Mesenchymal stem cell (in vitro differentiated cells and primary cell): ENCODE measurements around the gene PLXNB3.

Experiments used
- DNase-seq: peaks from one replicate; pipeline ENCODE4 v3.0.0-alpha.2; 2013
- H2AFZ ChIP-seq: one replicate; pipeline ENCODE4 v1.6.1; 2013; ENCODE audit warnings: low read depth, mild to moderate bottlenecking, control low read depth, inconsistent platforms, low read length, moderate library complexity
- H2AK5ac ChIP-seq: 2 replicates; pipeline ENCODE4 v1.6.1; 2013; ENCODE audit warnings: low read length, moderate library complexity, mild to moderate bottlenecking, inconsistent platforms; ENCODE audit not compliant: severe bottlenecking
- H2BK120ac ChIP-seq: one replicate; pipeline ENCODE4 v1.6.1; 2013; ENCODE audit warnings: low read depth, mild to moderate bottlenecking, inconsistent platforms, low read length, moderate library complexity
- H2BK12ac ChIP-seq, 2 experiments: one replicate each; pipeline ENCODE4 v1.6.1; 2013; ENCODE audit warnings: inconsistent platforms in 2 of 2, low read length in 2 of 2, mild to moderate bottlenecking in 2 of 2, moderate library complexity in 2 of 2, control low read depth in 1 of 2
- H2BK15ac ChIP-seq: one replicate; pipeline ENCODE4 v1.6.1; 2013; ENCODE audit warnings: mild to moderate bottlenecking, low read depth, inconsistent platforms; ENCODE audit not compliant: poor library complexity, severe bottlenecking
- H2BK5ac ChIP-seq: 2 replicates; pipeline ENCODE4 v1.6.1; 2013; ENCODE audit warnings: low read depth, mild to moderate bottlenecking, low read length, control low read depth, inconsistent platforms; ENCODE audit not compliant: poor library complexity, severe bottlenecking
- H3K14ac ChIP-seq, 2 experiments: one replicate each; pipeline ENCODE4 v1.6.1; 2013; ENCODE audit warnings: inconsistent platforms in 2 of 2, low read length in 2 of 2, control low read depth in 1 of 2, mild to moderate bottlenecking in 1 of 2, moderate library complexity in 1 of 2
- H3K18ac ChIP-seq, 2 experiments: one replicate each; pipeline ENCODE4 v1.6.1; 2013; ENCODE audit warnings: inconsistent platforms in 2 of 2, low read length in 2 of 2, control low read depth in 1 of 2, low read depth in 1 of 2, mild to moderate bottlenecking in 1 of 2
- H3K23ac ChIP-seq, 2 experiments: one replicate each; pipeline ENCODE4 v1.6.1; 2013; ENCODE audit warnings: inconsistent platforms in 2 of 2, low read length in 2 of 2, mild to moderate bottlenecking in 2 of 2, moderate library complexity in 2 of 2, control low read depth in 1 of 2
- H3K27ac ChIP-seq: 2 replicates; pipeline ENCODE4 v1.5.1; 2013; ENCODE audit warnings: mild to moderate bottlenecking, moderate library complexity, low read length, control low read depth, inconsistent platforms; ENCODE audit not compliant: poor library complexity, severe bottlenecking
- H3K27me3 ChIP-seq, 2 experiments: 2 replicates each; pipeline versions ENCODE4 v1.6.1 to v1.7.0; 2013; ENCODE audit warnings: low read length in 2 of 2, mild to moderate bottlenecking in 2 of 2, moderate library complexity in 2 of 2, control low read depth in 1 of 2, inconsistent platforms in 1 of 2; ENCODE audit not compliant: control insufficient read depth in 1 of 2, insufficient read depth in 1 of 2
- H3K36me3 ChIP-seq, 2 experiments: 2 replicates each; pipeline versions ENCODE4 v1.6.1 to v1.7.0; 2013; ENCODE audit warnings: low read length in 2 of 2, control low read depth in 1 of 2, inconsistent platforms in 1 of 2, low read depth in 1 of 2, mild to moderate bottlenecking in 1 of 2; ENCODE audit not compliant: insufficient read depth in 2 of 2, control insufficient read depth in 1 of 2
- H3K4ac ChIP-seq, 2 experiments: one replicate each; pipeline ENCODE4 v1.6.1; 2013; ENCODE audit warnings: inconsistent platforms in 2 of 2, low read length in 2 of 2, mild to moderate bottlenecking in 2 of 2, moderate library complexity in 2 of 2, control low read depth in 1 of 2, low read depth in 1 of 2
- H3K4me1 ChIP-seq: 2 replicates; pipeline ENCODE4 v1.6.1; 2013; ENCODE audit warnings: low read depth, low read length, control low read depth; ENCODE audit not compliant: control insufficient read depth, insufficient read depth
- H3K4me2 ChIP-seq: 2 replicates; pipeline ENCODE4 v1.6.1; 2013; ENCODE audit warnings: low read length, mild to moderate bottlenecking, inconsistent platforms; ENCODE audit not compliant: poor library complexity, severe bottlenecking
- H3K4me3 ChIP-seq, 2 experiments: 2 replicates each; pipeline versions ENCODE4 v1.5.1 to v1.7.0; 2013; ENCODE audit warnings: low read length in 2 of 2, mild to moderate bottlenecking in 2 of 2, control low read depth in 1 of 2, low read depth in 1 of 2; ENCODE audit not compliant: insufficient read depth in 1 of 2
- H3K79me1 ChIP-seq: replicated peaks from 2 replicates; pipeline ENCODE4 v1.6.1; 2013; ENCODE audit warnings: mild to moderate bottlenecking, control low read depth, low read length, inconsistent platforms; ENCODE audit not compliant: poor library complexity, severe bottlenecking
- H3K9ac ChIP-seq: 2 replicates; pipeline ENCODE4 v1.7.0; 2013; ENCODE audit warnings: mild to moderate bottlenecking, low read length, moderate library complexity
- H3K9me3 ChIP-seq: 2 replicates; pipeline ENCODE4 v1.7.0; 2013; ENCODE audit warnings: mild to moderate bottlenecking, low read length; ENCODE audit not compliant: control insufficient read depth
- H4K8ac ChIP-seq: one replicate; pipeline ENCODE4 v1.6.1; 2013; ENCODE audit warnings: inconsistent platforms, mild to moderate bottlenecking, low read length, moderate library complexity
- H4K91ac ChIP-seq: one replicate; pipeline ENCODE4 v1.6.1; 2013; ENCODE audit warnings: mild to moderate bottlenecking, low read length, inconsistent platforms
- WGBS: methylation state at CpG from one replicate; pipeline ENCODE4 v1.1.7; 2013; ENCODE audit warnings: mixed read lengths; 5-methylcytosine and 5-hydroxymethylcytosine counted together

PLXNB3 gene

GRCh38 chrX:153761863-153762262 lies 2.2 kb upstream of the PLXNB3 start:
- peaks cover 10% of the 10 kb centered on the region for H3K9me3 ChIP-seq
- H3K4ac ChIP-seq, result no peak overlapping the region
- H3K36me3 ChIP-seq, result peaks cover 0 to 1% of the 10 kb centered on the region in 2 experiments
- no peak overlapping the region for H2BK12ac ChIP-seq
- H3K23ac ChIP-seq, result no peak overlapping the region
- H3K18ac ChIP-seq, result no peak overlapping the region
- H2BK120ac ChIP-seq, result no peak overlapping the region
- H3K27ac ChIP-seq, result no peak overlapping the region
- H3K4me2 ChIP-seq, result no peak overlapping the region
- WGBS, result 93% methylated on average over 15 of the region's 15 CpGs
- H3K14ac ChIP-seq, result no peak overlapping the region
- no peak overlapping the region for H2AK5ac ChIP-seq
- H2AFZ ChIP-seq, result no peak overlapping the region
- no peak overlapping the region for H2BK5ac ChIP-seq
- no peak overlapping the region for H4K91ac ChIP-seq
- H3K4me1 ChIP-seq, result peaks cover 26% of the 10 kb centered on the region
- H3K79me1 ChIP-seq, result peaks cover 7% of the 10 kb centered on the region
- H4K8ac ChIP-seq, result no peak overlapping the region
- peaks cover 0 to 2% of the 10 kb centered on the region in 2 experiments for H3K27me3 ChIP-seq
- H3K9ac ChIP-seq, result no peak overlapping the region
- no peak overlapping the region for H2BK15ac ChIP-seq
- no peak overlapping the region for H3K4me3 ChIP-seq
- no peak for DNase-seq

GRCh38 chrX:153762626-153763173 lies 1.3 kb upstream of the PLXNB3 start:
- 92% methylated on average over 12 of the region's 14 CpGs for WGBS
- no peak overlapping the region for H2AK5ac ChIP-seq

GRCh38 chrX:153763298-153763932 lies 634 bp upstream of the PLXNB3 start:
- Histone ChIP-seq H4K8ac (no peak overlapping the region), H3K79me1 (peaks cover 7% of the 10 kb centered on the region), H3K4me3 (no peak overlapping the region), H3K4me1 (peaks cover 29% of the 10 kb centered on the region), H3K23ac (no peak overlapping the region), H3K18ac (no peak overlapping the region), H2BK120ac (no peak overlapping the region), H4K91ac (no peak overlapping the region), H3K27ac (no peak overlapping the region), H3K4ac (no peak overlapping the region), H2BK5ac (no peak overlapping the region), H3K27me3 (peaks cover 0 to 2% of the 10 kb centered on the region in 2 experiments), H3K9ac (no peak overlapping the region), H3K9me3 (peaks cover 3% of the 10 kb centered on the region), H3K36me3 (peaks cover 0 to 17% of the 10 kb centered on the region in 2 experiments), H2AK5ac (no peak overlapping the region), H2BK12ac (no peak overlapping the region), H2BK15ac (no peak overlapping the region), H3K4me2 (no peak overlapping the region), H2AFZ (no peak overlapping the region), H3K14ac (no peak overlapping the region)
- WGBS, result 96% methylated on average over 18 of the region's 18 CpGs
- no peak for DNase-seq

More at GRCh38 chrX:153762626-153763173, 1.3 kb upstream of the PLXNB3 start:
- Histone ChIP-seq H3K9me3 (peaks cover 4% of the 10 kb centered on the region), H3K27me3 (peaks cover 0 to 2% of the 10 kb centered on the region in 2 experiments), H2BK5ac (no peak overlapping the region), H3K4ac (no peak overlapping the region), H2AFZ (no peak overlapping the region), H2BK15ac (no peak overlapping the region), H3K4me3 (no peak overlapping the region), H3K4me2 (no peak overlapping the region), H3K4me1 (peaks cover 29% of the 10 kb centered on the region), H3K36me3 (peaks cover 0 to 9% of the 10 kb centered on the region in 2 experiments), H3K23ac (no peak overlapping the region), H3K18ac (no peak overlapping the region), H3K79me1 (peaks cover 7% of the 10 kb centered on the region), H3K9ac (no peak overlapping the region), H2BK120ac (no peak overlapping the region), H2BK12ac (no peak overlapping the region), H3K27ac (no peak overlapping the region), H4K91ac (no peak overlapping the region), H4K8ac (no peak overlapping the region), H3K14ac (no peak overlapping the region)
- DNase-seq, result no peak

- WGBS, result 92% methylated on average over 4 of the region's 7 CpGs
- H2BK15ac ChIP-seq, result peak overlapping the region; percentile 67
- peaks cover 9% of the 10 kb centered on the region for H3K79me1 ChIP-seq
- H3K27ac ChIP-seq, result no peak overlapping the region
- H3K36me3 ChIP-seq, result peaks cover 3 to 30% of the 10 kb centered on the region in 2 experiments
- H2AK5ac ChIP-seq, result peak overlapping the region; percentile 48
- no peaks in the 10 kb centered on the region for H3K9me3 ChIP-seq
- peak overlapping the region; percentile 97 for H4K91ac ChIP-seq
- no peak for DNase-seq
- peak overlapping the region; percentile 84 for H3K9ac ChIP-seq
- H4K8ac ChIP-seq, result peak overlapping the region; percentile 72
- H3K4me3 ChIP-seq, result peak overlapping the region in 1 of 2 experiments; percentile 78
- no peak overlapping the region for H2AFZ ChIP-seq
- H2BK5ac ChIP-seq, result no peak overlapping the region
- peak overlapping the region in 1 of 2 experiments; percentile 63 for H2BK12ac ChIP-seq
- peak overlapping the region in 1 of 2 experiments; percentile 96 for H3K14ac ChIP-seq
- H3K23ac ChIP-seq, result peak overlapping the region in 1 of 2 experiments; percentile 9
- peak overlapping the region; percentile 29 to 96 for H3K18ac ChIP-seq
- peak overlapping the region; percentile 75 to 81 for H3K4ac ChIP-seq
- H2BK120ac ChIP-seq, result peak overlapping the region; percentile 79
- peaks cover 30% of the 10 kb centered on the region for H3K4me1 ChIP-seq
- H3K4me2 ChIP-seq, result peak overlapping the region; percentile 58
- H3K27me3 ChIP-seq, result peaks cover 0 to 2% of the 10 kb centered on the region in 2 experiments
These were observed 713 bp downstream of the PLXNB3 start for GRCh38 chrX:153764786-153765137.
